SK-N-SH (cell line): ENCODE measurements around the gene CADM2. TPM values are rescaled to one million over a fixed set of nuclear protein-coding genes. Genes with fewer than 3 reads are reported as not detected.

ENCODE experiments used
- CTCF ChIA-PET: fragments of 300-600, 350-600 bp; formaldehyde crosslinking; extraction: SDS; loops from one replicate; lab custom pipeline; 2021; lab: Yijun Ruan, JAX
- POLR2A ChIA-PET: fragments of 350-600 bp; sonication (Branson Sonifier 250); formaldehyde crosslinking; extraction: SDS; loops from one replicate; lab custom pipeline; 2020; ENCODE audit warnings: antibody characterized with exemption, inconsistent platforms; lab: Yijun Ruan, JAX
- DNase-seq: peaks from one replicate; pipeline ENCODE4 v3.0.0; 2012
- H2AFZ ChIP-seq: fragments of 200-600 bp; sonication (generic); 2 replicates; pipeline ENCODE4 v1.8.1; 2016; ENCODE audit warnings: antibody characterized with exemption, mild to moderate bottlenecking, low read depth
- H3F3A ChIP-seq: fragments of 200-600 bp; sonication (generic); replicated peaks from 2 replicates; pipeline ENCODE3; 2016; ENCODE audit warnings: antibody characterized with exemption, mild to moderate bottlenecking; ENCODE audit not compliant: insufficient read depth
- H3K27ac ChIP-seq, 2 experiments: fragments of 200-500 bp in 1 of 2; fragments of 200-600 bp in 1 of 2; sonication (Bioruptor generic) in 1 of 2; sonication (generic), shearing (Covaris generic) in 1 of 2; 2 replicates each; pipeline versions ENCODE4 v1.5.1 to v1.6.1; 2014 to 2016; ENCODE audit warnings: low read depth in 2 of 2, inconsistent platforms in 1 of 2, low read length in 1 of 2, mild to moderate bottlenecking in 1 of 2, mixed read lengths in 1 of 2
- H3K27me3 ChIP-seq: fragments of 200-600 bp; sonication (generic), shearing (Covaris generic); 2 replicates; pipeline ENCODE4 v1.6.1; 2016; ENCODE audit warnings: mixed run types; ENCODE audit not compliant: insufficient read depth
- H3K36me3 ChIP-seq, 2 experiments: fragments of 200-500 bp in 1 of 2; fragments of 200-600 bp in 1 of 2; sonication (Bioruptor generic) in 1 of 2; sonication (generic) in 1 of 2; replicated peaks in 1 of 2; 2 replicates each; pipeline versions ENCODE3 to v1.5.1; 2014 to 2016; ENCODE audit warnings: low read length in 1 of 2, mild to moderate bottlenecking in 1 of 2; ENCODE audit not compliant: insufficient read depth in 2 of 2, control insufficient read depth in 1 of 2
- H3K4me1 ChIP-seq, 2 experiments: fragments of 200-500 bp in 1 of 2; fragments of 200-600 bp in 1 of 2; sonication (Bioruptor generic) in 1 of 2; sonication (generic), shearing (Covaris generic) in 1 of 2; 2 replicates each; pipeline versions ENCODE4 v1.5.1 to v1.6.1; 2014 to 2016; ENCODE audit warnings: low read depth in 1 of 2, low read length in 1 of 2, mixed run types in 1 of 2; ENCODE audit not compliant: insufficient read depth in 2 of 2, control insufficient read depth in 1 of 2
- H3K4me2 ChIP-seq: fragments of 200-600 bp; sonication (generic), shearing (Covaris generic); 2 replicates; pipeline ENCODE4 v1.6.1; 2017; ENCODE audit warnings: mixed run types
- H3K4me3 ChIP-seq, 2 experiments: fragments of 200-500 bp in 1 of 2; fragments of 200-600 bp in 1 of 2; sonication (Bioruptor generic) in 1 of 2; sonication (generic), shearing (Covaris generic) in 1 of 2; 2 replicates each; pipeline versions ENCODE4 v1.5.1 to v1.8.1; 2014 to 2016; ENCODE audit warnings: low read depth in 2 of 2, inconsistent platforms in 1 of 2, low read length in 1 of 2, mild to moderate bottlenecking in 1 of 2, mixed read lengths in 1 of 2, moderate library complexity in 1 of 2
- H3K79me2 ChIP-seq: fragments of 200-600 bp; sonication (generic); 2 replicates; pipeline ENCODE4 v1.8.1; 2017; ENCODE audit warnings: mild to moderate bottlenecking; ENCODE audit not compliant: insufficient read depth
- H3K9ac ChIP-seq: fragments of 200-600 bp; sonication (generic); 2 replicates; pipeline ENCODE4 v1.6.1; 2017; ENCODE audit warnings: mixed run types
- H3K9me2 ChIP-seq: fragments of 200-600 bp; sonication (generic); 2 replicates; pipeline ENCODE4 v1.6.1; 2017; ENCODE audit warnings: mixed run types
- H3K9me3 ChIP-seq: fragments of 200-600 bp; sonication (generic); 2 replicates; pipeline ENCODE4 v1.6.1; 2017; ENCODE audit warnings: mixed run types, mild to moderate bottlenecking, moderate library complexity
- H4K20me1 ChIP-seq: fragments of 200-600 bp; sonication (generic); 2 replicates; pipeline ENCODE4 v1.6.1; 2017; ENCODE audit warnings: mild to moderate bottlenecking, mixed run types; ENCODE audit not compliant: insufficient read depth
- CHD2 ChIP-seq: fragments of 150-350 bp; IDR thresholded peaks from 2 replicates; pipeline ENCODE4 v1.6.1; 2018; ENCODE audit warnings: low read length; ENCODE audit not compliant: partially characterized antibody
- ELF1 ChIP-seq: IDR thresholded peaks from 2 replicates; pipeline ENCODE4 v1.4.0; 2012
- EZH2phosphoT487 ChIP-seq: fragments of 200-600 bp; sonication (generic); IDR thresholded peaks from 2 replicates; pipeline ENCODE4 v1.6.1; 2017; ENCODE audit warnings: low read depth, mixed run types, mild to moderate bottlenecking, antibody characterized with exemption, moderate library complexity, borderline replicate concordance
- FOSL2 ChIP-seq: IDR thresholded peaks from 2 replicates; pipeline ENCODE4 v1.4.0; 2012; ENCODE audit warnings: low read depth, mild to moderate bottlenecking, moderate library complexity, borderline replicate concordance
- FOXM1 ChIP-seq: IDR thresholded peaks from 2 replicates; pipeline ENCODE4 v1.4.0; 2012; ENCODE audit warnings: low read depth, mild to moderate bottlenecking
- GABPA ChIP-seq: IDR thresholded peaks from 2 replicates; pipeline ENCODE4 v1.4.0; 2012; ENCODE audit warnings: low read depth, mild to moderate bottlenecking
- GATA2 ChIP-seq: sonication (generic); formaldehyde crosslinking; IDR thresholded peaks from 2 replicates; pipeline ENCODE4 v1.5.0; 2020; ENCODE audit warnings: mild to moderate bottlenecking, missing genetic modification reagents
- JUND ChIP-seq: IDR thresholded peaks from 2 replicates; pipeline ENCODE4 v1.4.0; 2012
- NFIC ChIP-seq: IDR thresholded peaks from 2 replicates; pipeline ENCODE4 v1.4.0; 2012; ENCODE audit warnings: borderline replicate concordance
- POLR2AphosphoS5 ChIP-seq: IDR thresholded peaks from 2 replicates; pipeline ENCODE4 v1.6.1; 2012; ENCODE audit warnings: low read depth, low read length
- RFX5 ChIP-seq: IDR thresholded peaks from 2 replicates; pipeline ENCODE4 v1.6.1; 2012; ENCODE audit warnings: mild to moderate bottlenecking, improper control_type of control experiment, low read length
- RXRA ChIP-seq: IDR thresholded peaks from 2 replicates; pipeline ENCODE4 v1.4.0; 2012; ENCODE audit warnings: low read depth, mild to moderate bottlenecking, borderline replicate concordance
- SMC3 ChIP-seq: IDR thresholded peaks from 2 replicates; pipeline ENCODE4 v1.6.1; 2012; ENCODE audit warnings: low read depth, low read length, improper control_type of control experiment
- TCF12 ChIP-seq: IDR thresholded peaks from 2 replicates; pipeline ENCODE4 v1.4.0; 2012
- YY1 ChIP-seq: IDR thresholded peaks from 2 replicates; pipeline ENCODE4 v1.4.0; 2012; ENCODE audit warnings: low read depth, mild to moderate bottlenecking
- WGBS: methylation state at CpG from one replicate; pipeline ENCODE4 v1.1.6; 2017; ENCODE audit warnings: low lambda C conversion rate; 5-methylcytosine and 5-hydroxymethylcytosine counted together
- polyA plus RNA-seq, 3 experiments: library from polyadenylated mRNA; depleted of rRNA; stranded (reverse); fragments of >200 nt; gene quantifications; 2 replicates each; pipeline ENCODE4 v1.2.3, GENCODE V29; 2012
- TF ChIP-seq, protein P1 (sequence below): IDR thresholded peaks from 2 replicates; pipeline ENCODE4 v1.4.0; 2012; ENCODE audit warnings: low read depth, borderline replicate concordance
- TF ChIP-seq, protein P2 (sequence below): fragments of 200-600 bp; sonication (generic); IDR thresholded peaks from 2 replicates; pipeline ENCODE4 v1.6.1; 2017; ENCODE audit warnings: antibody characterized with exemption, mild to moderate bottlenecking, moderate library complexity
- TF ChIP-seq, protein P3 (sequence below): IDR thresholded peaks from 2 replicates; pipeline ENCODE4; 2012
- TF ChIP-seq, protein P4 (sequence below): IDR thresholded peaks from 2 replicates; pipeline ENCODE4 v1.6.1; 2012; ENCODE audit warnings: mild to moderate bottlenecking, low read depth, low read length, moderate library complexity

CADM2 gene
- polyA plus RNA-seq, 1 of the 3 experiments (the other 2 are of a cell fraction): 0.46 TPM

DNA sequence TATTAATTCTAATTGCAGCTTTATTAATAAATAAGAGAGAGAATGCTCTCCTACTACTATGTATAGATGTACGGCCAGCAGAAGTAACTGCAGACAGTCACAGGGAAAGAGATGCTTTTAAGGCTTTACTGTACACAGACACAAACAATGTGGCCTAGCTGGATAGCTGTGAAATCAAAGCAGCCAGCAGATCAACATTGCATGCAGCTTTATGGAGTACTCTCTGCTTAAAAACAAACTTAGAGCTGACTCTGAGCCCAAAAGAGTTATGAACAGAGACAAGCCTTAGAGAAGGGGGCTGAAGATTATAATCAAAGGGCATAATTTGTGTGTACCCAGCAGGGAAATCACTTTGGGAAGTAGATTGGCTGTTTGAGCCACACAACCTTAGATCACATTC lies 47.2 kb downstream of the CADM2 start:
- Histone ChIP-seq H3K27me3 (no peaks in the 10 kb centered on the region), H3K4me3 (no peak overlapping the region), H3K9me2 (no peaks in the 10 kb centered on the region)
- CTCF ChIA-PET: interaction anchor here (0.9 to 1.2 kb wide), 2 partner anchors 19 to 41 kb away, joined by 3 read pairs; no protein-coding TSS in a partner anchor
- 0 out of 2 replicates have a peak, but pooled peaks have one; percentile 14 for TF ChIP-seq GATA2 (CRISPR knock-in tag)
- TF ChIP-seq, protein P1, sequence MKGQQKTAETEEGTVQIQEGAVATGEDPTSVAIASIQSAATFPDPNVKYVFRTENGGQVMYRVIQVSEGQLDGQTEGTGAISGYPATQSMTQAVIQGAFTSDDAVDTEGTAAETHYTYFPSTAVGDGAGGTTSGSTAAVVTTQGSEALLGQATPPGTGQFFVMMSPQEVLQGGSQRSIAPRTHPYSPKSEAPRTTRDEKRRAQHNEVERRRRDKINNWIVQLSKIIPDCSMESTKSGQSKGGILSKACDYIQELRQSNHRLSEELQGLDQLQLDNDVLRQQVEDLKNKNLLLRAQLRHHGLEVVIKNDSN: no peak
- TF ChIP-seq, all 33 proteins: peak for 1
- POLR2A ChIA-PET: interaction anchor here (2.2 kb wide), 1 partner anchor 18 kb away, joined by 7 read pairs; no protein-coding TSS in a partner anchor
- H2AFZ ChIP-seq: no peak overlapping the region
- no peaks in the 10 kb centered on the region; a peak in 1 of 4 replicates for H3K4me1 ChIP-seq
- DNase-seq: peak; percentile 9
- no peaks in the 10 kb centered on the region for H3K9me3 ChIP-seq
- no peaks in the 10 kb centered on the region for H4K20me1 ChIP-seq
- H3K79me2 ChIP-seq: no peaks in the 10 kb centered on the region
- no peak overlapping the region for H3K4me2 ChIP-seq
- WGBS: 27% methylated on average over 1 of the region's 1 CpG
- H3K36me3 ChIP-seq: no peaks in the 10 kb centered on the region
- H3K27ac ChIP-seq: peak overlapping the region in 1 of 2 experiments; percentile 95; a peak in 2 of 4 replicates
- no peak overlapping the region for H3K9ac ChIP-seq
- no peaks in the 10 kb centered on the region for H3F3A ChIP-seq

DNA sequence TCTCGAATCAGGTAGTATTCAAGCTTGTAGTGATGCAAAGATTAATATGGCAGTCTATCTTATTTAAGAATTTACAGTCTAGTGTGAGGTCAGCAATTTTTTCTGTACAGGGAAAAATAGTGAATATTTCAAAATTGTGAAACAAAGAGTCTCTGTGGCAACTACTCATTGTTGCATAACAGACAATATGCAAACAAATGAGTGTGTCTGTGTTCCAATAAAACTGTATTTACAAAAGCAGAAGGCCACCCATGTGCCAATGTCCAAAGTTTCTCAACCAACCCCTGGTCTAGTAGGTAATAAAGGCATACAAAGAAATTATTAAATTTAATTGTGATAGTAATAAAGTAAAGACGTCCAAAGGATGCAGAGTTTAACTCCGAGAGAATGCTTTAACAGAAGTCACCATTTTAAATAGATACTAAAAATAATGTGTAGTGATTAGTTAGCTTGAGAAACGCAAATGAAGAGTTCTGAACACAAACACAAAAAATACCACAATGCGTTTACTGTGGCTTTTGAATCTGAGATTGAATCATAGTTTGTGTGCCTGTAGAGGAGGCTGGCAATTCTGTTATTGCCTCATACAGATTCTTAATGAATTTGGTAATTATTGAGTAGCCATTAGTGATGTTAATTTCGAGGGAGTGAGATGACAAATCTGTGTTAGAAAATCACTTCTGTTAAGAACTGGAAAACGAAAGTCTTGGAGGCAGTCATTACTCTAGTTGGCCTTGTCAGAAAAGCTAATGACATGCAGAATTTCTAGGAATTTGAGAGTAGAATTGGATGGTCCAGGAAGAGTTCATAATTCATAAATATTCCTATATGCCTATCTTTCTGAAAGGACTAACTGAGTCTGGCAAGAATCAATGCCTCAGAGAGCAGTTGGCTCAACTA lies 48.7 kb downstream of the CADM2 start:
- WGBS: 22% methylated on average over 7 of the region's 7 CpGs
- DNase-seq: no peak
- H3K9ac ChIP-seq: no peak overlapping the region
- no peaks in the 10 kb centered on the region for H3K27me3 ChIP-seq
- no peaks in the 10 kb centered on the region for H4K20me1 ChIP-seq
- H3K4me1 ChIP-seq: no peaks in the 10 kb centered on the region; a peak in 1 of 4 replicates
- no peaks in the 10 kb centered on the region for H3K36me3 ChIP-seq
- ChIA-PET CTCF (interaction anchor here (0.6 to 0.7 kb wide), 2 partner anchors 42 to 106 kb away, joined by 3 read pairs; no protein-coding TSS in a partner anchor), POLR2A (no interaction called here)
- H3K9me3 ChIP-seq: no peaks in the 10 kb centered on the region
- H3K27ac ChIP-seq: peak overlapping the region in 1 of 2 experiments; percentile 95; a peak in 2 of 4 replicates
- H3F3A ChIP-seq: no peaks in the 10 kb centered on the region
- no peaks in the 10 kb centered on the region for H3K9me2 ChIP-seq
- no peaks in the 10 kb centered on the region for H3K79me2 ChIP-seq
- H3K4me3 ChIP-seq: no peak overlapping the region
- no peak overlapping the region for H2AFZ ChIP-seq
- no peak overlapping the region for H3K4me2 ChIP-seq
- TF ChIP-seq JUND: no peak
- no peak for TF ChIP-seq YY1
- no peak for TF ChIP-seq SMC3
- TF ChIP-seq ELF1: no peak
- TF ChIP-seq, protein P2, sequence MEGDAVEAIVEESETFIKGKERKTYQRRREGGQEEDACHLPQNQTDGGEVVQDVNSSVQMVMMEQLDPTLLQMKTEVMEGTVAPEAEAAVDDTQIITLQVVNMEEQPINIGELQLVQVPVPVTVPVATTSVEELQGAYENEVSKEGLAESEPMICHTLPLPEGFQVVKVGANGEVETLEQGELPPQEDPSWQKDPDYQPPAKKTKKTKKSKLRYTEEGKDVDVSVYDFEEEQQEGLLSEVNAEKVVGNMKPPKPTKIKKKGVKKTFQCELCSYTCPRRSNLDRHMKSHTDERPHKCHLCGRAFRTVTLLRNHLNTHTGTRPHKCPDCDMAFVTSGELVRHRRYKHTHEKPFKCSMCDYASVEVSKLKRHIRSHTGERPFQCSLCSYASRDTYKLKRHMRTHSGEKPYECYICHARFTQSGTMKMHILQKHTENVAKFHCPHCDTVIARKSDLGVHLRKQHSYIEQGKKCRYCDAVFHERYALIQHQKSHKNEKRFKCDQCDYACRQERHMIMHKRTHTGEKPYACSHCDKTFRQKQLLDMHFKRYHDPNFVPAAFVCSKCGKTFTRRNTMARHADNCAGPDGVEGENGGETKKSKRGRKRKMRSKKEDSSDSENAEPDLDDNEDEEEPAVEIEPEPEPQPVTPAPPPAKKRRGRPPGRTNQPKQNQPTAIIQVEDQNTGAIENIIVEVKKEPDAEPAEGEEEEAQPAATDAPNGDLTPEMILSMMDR: no peak
- TF ChIP-seq GABPA: no peak
- TF ChIP-seq POLR2AphosphoS5: no peak
- TF ChIP-seq NFIC: no peak
- TF ChIP-seq EZH2phosphoT487: no peak
- no peak for TF ChIP-seq RXRA
- TF ChIP-seq, protein P3, sequence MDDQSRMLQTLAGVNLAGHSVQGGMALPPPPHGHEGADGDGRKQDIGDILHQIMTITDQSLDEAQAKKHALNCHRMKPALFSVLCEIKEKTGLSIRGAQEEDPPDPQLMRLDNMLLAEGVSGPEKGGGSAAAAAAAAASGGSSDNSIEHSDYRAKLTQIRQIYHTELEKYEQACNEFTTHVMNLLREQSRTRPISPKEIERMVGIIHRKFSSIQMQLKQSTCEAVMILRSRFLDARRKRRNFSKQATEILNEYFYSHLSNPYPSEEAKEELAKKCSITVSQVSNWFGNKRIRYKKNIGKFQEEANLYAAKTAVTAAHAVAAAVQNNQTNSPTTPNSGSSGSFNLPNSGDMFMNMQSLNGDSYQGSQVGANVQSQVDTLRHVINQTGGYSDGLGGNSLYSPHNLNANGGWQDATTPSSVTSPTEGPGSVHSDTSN: no peak
- TF ChIP-seq RFX5: no peak
- no peak for TF ChIP-seq FOXM1
- TF ChIP-seq, protein P4, sequence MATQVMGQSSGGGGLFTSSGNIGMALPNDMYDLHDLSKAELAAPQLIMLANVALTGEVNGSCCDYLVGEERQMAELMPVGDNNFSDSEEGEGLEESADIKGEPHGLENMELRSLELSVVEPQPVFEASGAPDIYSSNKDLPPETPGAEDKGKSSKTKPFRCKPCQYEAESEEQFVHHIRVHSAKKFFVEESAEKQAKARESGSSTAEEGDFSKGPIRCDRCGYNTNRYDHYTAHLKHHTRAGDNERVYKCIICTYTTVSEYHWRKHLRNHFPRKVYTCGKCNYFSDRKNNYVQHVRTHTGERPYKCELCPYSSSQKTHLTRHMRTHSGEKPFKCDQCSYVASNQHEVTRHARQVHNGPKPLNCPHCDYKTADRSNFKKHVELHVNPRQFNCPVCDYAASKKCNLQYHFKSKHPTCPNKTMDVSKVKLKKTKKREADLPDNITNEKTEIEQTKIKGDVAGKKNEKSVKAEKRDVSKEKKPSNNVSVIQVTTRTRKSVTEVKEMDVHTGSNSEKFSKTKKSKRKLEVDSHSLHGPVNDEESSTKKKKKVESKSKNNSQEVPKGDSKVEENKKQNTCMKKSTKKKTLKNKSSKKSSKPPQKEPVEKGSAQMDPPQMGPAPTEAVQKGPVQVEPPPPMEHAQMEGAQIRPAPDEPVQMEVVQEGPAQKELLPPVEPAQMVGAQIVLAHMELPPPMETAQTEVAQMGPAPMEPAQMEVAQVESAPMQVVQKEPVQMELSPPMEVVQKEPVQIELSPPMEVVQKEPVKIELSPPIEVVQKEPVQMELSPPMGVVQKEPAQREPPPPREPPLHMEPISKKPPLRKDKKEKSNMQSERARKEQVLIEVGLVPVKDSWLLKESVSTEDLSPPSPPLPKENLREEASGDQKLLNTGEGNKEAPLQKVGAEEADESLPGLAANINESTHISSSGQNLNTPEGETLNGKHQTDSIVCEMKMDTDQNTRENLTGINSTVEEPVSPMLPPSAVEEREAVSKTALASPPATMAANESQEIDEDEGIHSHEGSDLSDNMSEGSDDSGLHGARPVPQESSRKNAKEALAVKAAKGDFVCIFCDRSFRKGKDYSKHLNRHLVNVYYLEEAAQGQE: no peak
- TF ChIP-seq FOSL2: no peak
- no peak for TF ChIP-seq GATA2 (CRISPR knock-in tag)
- TF ChIP-seq CHD2: no peak
- no peak for TF ChIP-seq TCF12
